IMR-90 (cell line): ENCODE data around the gene CELA3A. TPM values are rescaled to one million over a fixed set of nuclear protein-coding genes. Genes with fewer than 3 reads are reported as not detected.
A peak's percentile ranks its signal among the peaks of the same experiment; 100 is the strongest.
"Not testable (repeated sequence)": the region's sequence is repeated elsewhere in the genome, so short reads cannot be mapped to it uniquely, and the experiment has no call there.

Experiments
- ATAC-seq: fragments of 200-7000 bp; cut with Tn5 transposase; 2 replicates; pipeline ENCODE4 v1.9.1; 2020; ENCODE audit warnings: low read depth, mild to moderate bottlenecking, moderate library complexity
- BruUV-seq: library from RNA; stranded (reverse); fragments of 400-500 nt; replicated peaks from 2 replicates; lab custom pipeline; 2021; lab: Mats Ljungman, UMichigan
- CTCF ChIA-PET: fragments of 300-600 bp; formaldehyde crosslinking; extraction: SDS; loops from one replicate; lab custom pipeline; 2021; ENCODE audit warnings: antibody characterized with exemption; lab: Yijun Ruan, JAX
- POLR2A ChIA-PET: fragments of 300-600 bp; sonication (Branson Sonifier 250); formaldehyde crosslinking; loops from one replicate; lab custom pipeline; 2022; ENCODE audit warnings: antibody characterized with exemption; ENCODE audit not compliant: unreplicated experiment; lab: Charles Lee
- DNase-seq: peaks from one replicate; pipeline ENCODE4 v3.0.0; 2013
- H2AFZ ChIP-seq: replicated peaks from 2 replicates; pipeline ENCODE3; 2013; ENCODE audit warnings: low read length, mild to moderate bottlenecking; ENCODE audit not compliant: poor library complexity
- H2AK5ac ChIP-seq: 2 replicates; pipeline ENCODE4 v1.6.1; 2013; ENCODE audit warnings: low read depth, low read length, inconsistent platforms
- H2AK9ac ChIP-seq: replicated peaks from 2 replicates; pipeline ENCODE3; 2013; ENCODE audit warnings: mild to moderate bottlenecking, low read depth, low read length, moderate library complexity; ENCODE audit not compliant: poor library complexity
- H2BK120ac ChIP-seq: 2 replicates; pipeline ENCODE4 v1.6.1; 2013; ENCODE audit warnings: low read depth, low read length, inconsistent platforms
- H2BK15ac ChIP-seq: 3 replicates; pipeline ENCODE4 v1.6.1; 2013; ENCODE audit warnings: low read depth, low read length, inconsistent platforms
- H2BK20ac ChIP-seq: 2 replicates; pipeline ENCODE4 v1.6.1; 2013; ENCODE audit warnings: low read depth, mild to moderate bottlenecking, inconsistent platforms, low read length, moderate library complexity
- H2BK5ac ChIP-seq: 2 replicates; pipeline ENCODE4 v1.6.1; 2013; ENCODE audit warnings: mild to moderate bottlenecking, low read depth, low read length, inconsistent platforms; ENCODE audit not compliant: poor library complexity, severe bottlenecking
- H3K14ac ChIP-seq: replicated peaks from 2 replicates; pipeline ENCODE4 v1.6.1; 2013; ENCODE audit warnings: low read depth, low read length, inconsistent platforms
- H3K18ac ChIP-seq: 2 replicates; pipeline ENCODE4 v1.6.1; 2013; ENCODE audit warnings: low read depth, low read length, control low read depth
- H3K23ac ChIP-seq: 2 replicates; pipeline ENCODE4 v1.6.1; 2013; ENCODE audit warnings: low read depth, low read length, inconsistent platforms
- H3K27ac ChIP-seq: 2 replicates; pipeline ENCODE4 v1.5.1; 2013; ENCODE audit warnings: mild to moderate bottlenecking, control low read depth, low read length; ENCODE audit not compliant: insufficient read depth
- H3K27me3 ChIP-seq: 2 replicates; pipeline ENCODE4 v1.6.1; 2013; ENCODE audit warnings: low read length; ENCODE audit not compliant: control insufficient read depth, insufficient read depth
- H3K36me3 ChIP-seq: 2 replicates; pipeline ENCODE4 v1.6.1; 2013; ENCODE audit warnings: low read length, mixed read lengths; ENCODE audit not compliant: control insufficient read depth, insufficient read depth
- H3K4ac ChIP-seq: 2 replicates; pipeline ENCODE4 v1.6.1; 2013; ENCODE audit warnings: low read depth, low read length, inconsistent platforms
- H3K4me1 ChIP-seq: 2 replicates; pipeline ENCODE4 v1.6.1; 2013; ENCODE audit warnings: low read length, mixed read lengths; ENCODE audit not compliant: control insufficient read depth, insufficient read depth
- H3K4me2 ChIP-seq: 2 replicates; pipeline ENCODE4 v1.6.1; 2013; ENCODE audit warnings: low read depth, mild to moderate bottlenecking, control low read depth, low read length, moderate library complexity
- H3K4me3 ChIP-seq: 2 replicates; pipeline ENCODE4 v1.5.1; 2013; ENCODE audit warnings: low read depth, mild to moderate bottlenecking, control low read depth, low read length, moderate library complexity; ENCODE audit not compliant: insufficient read depth
- H3K56ac ChIP-seq: 2 replicates; pipeline ENCODE4 v1.6.1; 2013; ENCODE audit warnings: low read length, inconsistent platforms; ENCODE audit not compliant: insufficient read depth; ENCODE audit errors: extremely low read depth
- H3K79me1 ChIP-seq, 2 experiments: 2 replicates each; pipeline ENCODE4 v1.6.1; 2013; ENCODE audit warnings: low read length in 2 of 2, inconsistent platforms in 1 of 2, low read depth in 1 of 2
- H3K9ac ChIP-seq: 2 replicates; pipeline ENCODE4 v1.6.1; 2013; ENCODE audit warnings: low read depth, low read length, control low read depth
- H3K9me1 ChIP-seq: 2 replicates; pipeline ENCODE4 v1.6.1; 2013; ENCODE audit warnings: low read length, inconsistent platforms; ENCODE audit not compliant: insufficient read depth
- H3K9me3 ChIP-seq: 2 replicates; pipeline ENCODE4 v1.6.1; 2013; ENCODE audit warnings: low read length; ENCODE audit not compliant: control insufficient read depth, insufficient read depth
- H4K20me1 ChIP-seq: 2 replicates; pipeline ENCODE4 v1.6.1; 2013; ENCODE audit warnings: low read length, inconsistent platforms; ENCODE audit not compliant: insufficient read depth
- H4K5ac ChIP-seq: 2 replicates; pipeline ENCODE4 v1.6.1; 2013; ENCODE audit warnings: mild to moderate bottlenecking, low read depth, low read length, control low read depth
- H4K8ac ChIP-seq, 2 experiments: 2 replicates each; pipeline ENCODE4 v1.6.1; 2013; ENCODE audit warnings: low read depth in 2 of 2, low read length in 2 of 2, control low read depth in 1 of 2, inconsistent platforms in 1 of 2
- H4K91ac ChIP-seq: 2 replicates; pipeline ENCODE4 v1.6.1; 2013; ENCODE audit warnings: low read depth, low read length, inconsistent platforms; ENCODE audit not compliant: insufficient read depth
- RAD21 ChIP-seq: IDR thresholded peaks from 2 replicates; pipeline ENCODE4 v1.6.1; 2012; ENCODE audit warnings: low read length, improper control_type of control experiment
- WGBS, 2 experiments: methylation state at CpG; one replicate each; pipeline versions ENCODE4 v1.1.5 to v1.1.7; 2013; ENCODE audit warnings: missing lambda C conversion rate in 2 of 2; ENCODE audit not compliant: insufficient read length in 1 of 2; ENCODE audit errors: extremely low coverage in 2 of 2; 5-methylcytosine and 5-hydroxymethylcytosine counted together
- dilution Hi-C: fragments of 300-500 bp; cut with HindIII; formaldehyde crosslinking; loops from one replicate; pipeline ENCODE4 v1.14.3; 2018; ENCODE audit warnings: low sequenced_read_pairs; ENCODE audit not compliant: unreplicated experiment
- in situ Hi-C: fragments of 300-500 bp; cut with MboI; formaldehyde crosslinking; loops from 3 replicates; pipeline ENCODE4 v1.14.3; 2019; ENCODE audit warnings: low sequenced_read_pairs, inconsistent platforms, mixed read lengths
- intact Hi-C: fragments of 100-400 bp; cut with micrococcal nuclease; formaldehyde crosslinking; loops from 2 replicates; pipeline ENCODE4 v1.10.0; 2022
- polyA plus RNA-seq, 3 experiments: library from polyadenylated mRNA; depleted of rRNA; stranded (reverse); fragments of >200 nt; gene quantifications; 2 replicates each; pipeline ENCODE4 v1.2.3, GENCODE V29; 2012; ENCODE audit warnings: low replicate concordance in 1 of 3
- total RNA-seq: library from RNA; depleted of rRNA; stranded (reverse); fragments of >200 nt; gene quantifications from 2 replicates; pipeline ENCODE4 v1.2.3, GENCODE V29; 2012
- TF ChIP-seq, protein P1 (sequence below): conservative IDR thresholded peaks from 2 replicates; pipeline ENCODE4 v1.5.1; 2012; ENCODE audit warnings: mild to moderate bottlenecking, low read depth, low read length, improper control_type of control experiment

The CELA3A gene
- total and polyA plus RNA-seq, 2 of the 4 experiments (the other 2 are of a cell fraction) = not detected

DNA sequence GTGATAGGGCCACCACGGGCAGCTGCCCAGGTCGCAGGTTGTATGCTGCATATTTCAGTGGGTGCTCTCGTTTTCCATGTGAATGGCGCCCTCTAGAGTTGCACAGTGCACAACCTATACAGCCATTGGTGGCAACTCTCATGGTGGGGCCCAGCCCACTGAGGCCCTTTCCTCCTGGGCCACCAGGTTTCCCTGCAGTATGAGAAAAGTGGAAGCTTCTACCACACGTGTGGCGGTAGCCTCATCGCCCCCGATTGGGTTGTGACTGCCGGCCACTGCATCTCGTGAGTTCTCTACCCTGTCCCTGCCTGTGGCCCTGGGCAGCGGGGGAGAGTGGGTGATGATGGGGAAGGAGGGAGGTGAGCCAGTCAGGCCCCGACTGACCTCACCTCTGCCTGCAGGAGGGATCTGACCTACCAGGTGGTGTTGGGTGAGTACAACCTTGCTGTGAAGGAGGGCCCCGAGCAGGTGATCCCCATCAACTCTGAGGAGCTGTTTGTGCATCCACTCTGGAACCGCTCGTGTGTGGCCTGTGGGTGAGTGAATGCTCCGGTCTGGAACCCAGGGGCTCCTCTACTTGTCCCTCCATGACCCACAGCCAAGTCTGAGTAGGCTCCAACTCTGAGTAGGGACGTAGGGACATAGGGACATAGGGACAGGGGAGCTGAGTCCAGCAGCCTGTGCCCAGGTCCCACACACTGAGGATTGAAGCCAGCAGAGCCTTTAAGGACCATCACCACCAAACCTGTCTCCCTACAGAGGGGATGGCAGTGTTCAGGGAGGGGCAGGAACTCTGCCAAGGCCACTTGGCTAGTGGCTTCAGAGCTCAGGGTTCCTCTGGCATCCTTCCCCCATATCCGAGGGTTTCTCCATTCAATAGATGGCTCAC is 4.0 kb downstream of the CELA3A start:
- CTCF ChIA-PET, POLR2A ChIA-PET, intact Hi-C loops, H2BK15ac ChIP-seq, H2AK9ac ChIP-seq, H2AK5ac ChIP-seq, H3K4me1 ChIP-seq, H3K14ac ChIP-seq, dilution Hi-C loops, DNase-seq, H2AFZ ChIP-seq, H3K36me3 ChIP-seq, H3K4me3 ChIP-seq, BruUV-seq, H3K9me3 ChIP-seq, H3K4ac ChIP-seq, H2BK20ac ChIP-seq, H3K4me2 ChIP-seq, H2BK120ac ChIP-seq, H3K9me1 ChIP-seq, H3K56ac ChIP-seq, H4K5ac ChIP-seq, in situ Hi-C loops, H3K27ac ChIP-seq, H3K9ac ChIP-seq, H4K20me1 ChIP-seq, H3K79me1 ChIP-seq, H2BK5ac ChIP-seq, H3K23ac ChIP-seq, H3K27me3 ChIP-seq, H4K91ac ChIP-seq, H4K8ac ChIP-seq, H3K18ac ChIP-seq: not testable (repeated sequence)
- ATAC-seq = peak; percentile 61; the same call in 1 of the 2 replicates
- peak; percentile 24; the same call in 1 of the 2 replicates for TF ChIP-seq RAD21
- TF ChIP-seq, protein P1, sequence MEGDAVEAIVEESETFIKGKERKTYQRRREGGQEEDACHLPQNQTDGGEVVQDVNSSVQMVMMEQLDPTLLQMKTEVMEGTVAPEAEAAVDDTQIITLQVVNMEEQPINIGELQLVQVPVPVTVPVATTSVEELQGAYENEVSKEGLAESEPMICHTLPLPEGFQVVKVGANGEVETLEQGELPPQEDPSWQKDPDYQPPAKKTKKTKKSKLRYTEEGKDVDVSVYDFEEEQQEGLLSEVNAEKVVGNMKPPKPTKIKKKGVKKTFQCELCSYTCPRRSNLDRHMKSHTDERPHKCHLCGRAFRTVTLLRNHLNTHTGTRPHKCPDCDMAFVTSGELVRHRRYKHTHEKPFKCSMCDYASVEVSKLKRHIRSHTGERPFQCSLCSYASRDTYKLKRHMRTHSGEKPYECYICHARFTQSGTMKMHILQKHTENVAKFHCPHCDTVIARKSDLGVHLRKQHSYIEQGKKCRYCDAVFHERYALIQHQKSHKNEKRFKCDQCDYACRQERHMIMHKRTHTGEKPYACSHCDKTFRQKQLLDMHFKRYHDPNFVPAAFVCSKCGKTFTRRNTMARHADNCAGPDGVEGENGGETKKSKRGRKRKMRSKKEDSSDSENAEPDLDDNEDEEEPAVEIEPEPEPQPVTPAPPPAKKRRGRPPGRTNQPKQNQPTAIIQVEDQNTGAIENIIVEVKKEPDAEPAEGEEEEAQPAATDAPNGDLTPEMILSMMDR = peak; percentile 27; the same call in 1 of the 2 replicates
- 75% methylated on average over 4 of the region's 18 CpGs; no CpG with 5 or more reads in 1 of the 2 experiments for WGBS, 2 experiments

DNA sequence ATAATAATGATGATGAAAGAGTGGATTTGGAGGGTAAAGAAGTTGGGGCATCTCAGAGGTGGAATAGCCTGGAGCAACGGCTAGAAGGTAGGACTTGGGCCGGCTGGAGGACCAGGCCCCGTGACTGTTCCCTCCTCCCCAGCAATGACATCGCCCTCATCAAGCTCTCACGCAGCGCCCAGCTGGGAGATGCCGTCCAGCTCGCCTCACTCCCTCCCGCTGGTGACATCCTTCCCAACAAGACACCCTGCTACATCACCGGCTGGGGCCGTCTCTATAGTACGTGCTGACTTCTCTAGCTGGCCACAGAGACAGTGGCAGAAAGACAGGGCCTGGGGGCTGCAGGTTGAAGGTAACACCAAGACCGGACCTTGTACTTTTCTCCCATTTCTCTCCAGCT is 5.3 kb downstream of the CELA3A start:
- DNase-seq, H3K18ac ChIP-seq, H3K23ac ChIP-seq, CTCF ChIA-PET, H3K56ac ChIP-seq, ATAC-seq, H2BK120ac ChIP-seq, H4K5ac ChIP-seq, H2AK9ac ChIP-seq, H3K4ac ChIP-seq, H2BK15ac ChIP-seq, H3K4me1 ChIP-seq, H4K20me1 ChIP-seq, dilution Hi-C loops, H3K36me3 ChIP-seq, H4K8ac ChIP-seq, H3K9ac ChIP-seq, H2BK5ac ChIP-seq, in situ Hi-C loops, H2BK20ac ChIP-seq, H4K91ac ChIP-seq, H3K27me3 ChIP-seq, H3K9me1 ChIP-seq, H3K4me2 ChIP-seq, H3K27ac ChIP-seq, H3K4me3 ChIP-seq, BruUV-seq, H2AFZ ChIP-seq, intact Hi-C loops, H3K9me3 ChIP-seq, H2AK5ac ChIP-seq, H3K14ac ChIP-seq, H3K79me1 ChIP-seq: not testable (repeated sequence)
- POLR2A ChIA-PET = interaction anchor here (0.7 kb wide), 1 partner anchor 703 kb away, joined by 4 read pairs; no protein-coding TSS in a partner anchor
- WGBS, 2 experiments = no CpG with 5 or more reads among the region's 13 CpGs
